ENCODE measurements around the gene CCDC172.
A peak's percentile ranks its signal among the peaks of the same experiment; 100 is the strongest.

CCDC172 gene

DNA sequence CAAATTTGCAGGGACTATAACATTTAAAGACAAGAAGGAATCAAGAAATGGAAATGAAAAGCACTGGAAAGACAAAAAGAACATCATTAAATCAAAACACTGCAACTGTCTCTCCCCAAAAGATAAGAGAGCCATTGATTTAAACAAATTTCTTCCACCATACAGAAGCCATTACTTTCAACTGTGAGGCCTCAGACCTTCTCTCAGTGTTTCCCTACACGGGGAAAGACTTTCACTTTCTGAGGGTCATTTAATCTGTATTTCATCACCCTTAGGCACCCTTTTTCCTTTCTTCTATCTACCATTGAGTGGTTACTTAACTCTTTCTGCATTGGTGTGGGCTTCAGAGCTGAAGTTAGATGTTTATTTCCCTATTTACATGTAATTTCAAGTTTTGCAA, 47.5 kb downstream of the CCDC172 start:
- no CpG with 5 or more reads among the region's 1 CpG for WGBS (ENCODE audit: extremely low coverage, insufficient coverage, insufficient read length)
- Histone ChIP-seq H2BK5ac (ENCODE audit: low read depth, low read length, poor library complexity) (no peak overlapping the region), H3K36me3 (ENCODE audit: control insufficient read depth in 1 of 2, insufficient read depth in 2 of 2, low read length in 2 of 2) (no peaks in the 10 kb centered on the region), H3K9ac (ENCODE audit: low read length) (no peak overlapping the region), H3K14ac (ENCODE audit: low read length) (no peak overlapping the region), H4K91ac (ENCODE audit: low read depth, low read length) (no peak overlapping the region), H3K4ac (ENCODE audit: low read depth, low read length) (no peak overlapping the region), H3K18ac (ENCODE audit: low read length) (no peak overlapping the region), H3K79me1 (ENCODE audit: low read length) (no peaks in the 10 kb centered on the region), H3K4me3 (ENCODE audit: low read depth, low read length) (no peak overlapping the region), H4K8ac (ENCODE audit: low read depth, low read length) (no peak overlapping the region), H2BK12ac (ENCODE audit: low read length) (no peak overlapping the region), H2BK120ac (ENCODE audit: insufficient read depth, low read length, poor library complexity) (no peak overlapping the region), H2AFZ (ENCODE audit: insufficient read depth, low read length, poor library complexity) (no peak overlapping the region), H3K9me3 (ENCODE audit: insufficient read depth, low read depth, low read length) (no peaks in the 10 kb centered on the region), H3K23ac (ENCODE audit: low read length) (no peak overlapping the region), H3K79me2 (ENCODE audit: control insufficient read depth, insufficient read depth, low read length, poor library complexity) (no peaks in the 10 kb centered on the region), H3K4me1 (ENCODE audit: control insufficient read depth in 1 of 2, insufficient read depth in 2 of 2, low read length in 2 of 2) (no peaks in the 10 kb centered on the region), H3K27ac (ENCODE audit: low read depth, low read length) (no peak overlapping the region), H2AK5ac (ENCODE audit: low read length) (no peak overlapping the region), H4K12ac (ENCODE audit: low read depth, low read length) (no peak overlapping the region), H3K4me2 (ENCODE audit: low read length) (no peak overlapping the region), H3K27me3 (ENCODE audit: insufficient read depth, low read length) (no peaks in the 10 kb centered on the region)
- no peak for DNase-seq

DNA sequence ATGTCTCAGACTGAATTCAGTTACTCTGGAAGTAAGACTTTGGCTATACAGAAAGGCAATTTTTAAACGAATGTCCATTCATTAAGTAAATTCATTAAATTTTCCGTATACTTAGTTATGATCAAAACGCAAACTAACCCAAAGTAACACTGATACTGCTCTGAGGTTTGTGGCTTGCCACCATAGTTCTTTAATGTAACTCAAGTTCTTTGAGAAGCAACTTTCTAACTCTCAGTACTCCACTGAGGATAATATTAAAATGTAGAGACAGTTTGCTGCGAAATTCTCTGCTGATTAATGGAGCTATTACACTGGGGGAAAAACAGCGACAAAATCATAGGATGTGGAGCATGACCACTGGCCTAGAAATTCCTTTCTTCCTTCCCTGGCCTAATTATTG, 58.0 kb downstream of the CCDC172 start:
- no peaks in the 10 kb centered on the region for H3K79me2 ChIP-seq (ENCODE audit: control insufficient read depth, insufficient read depth, low read length, poor library complexity)
- H4K12ac ChIP-seq (ENCODE audit: low read depth, low read length), result no peak overlapping the region
- no peaks in the 10 kb centered on the region for H3K9me3 ChIP-seq (ENCODE audit: insufficient read depth, low read depth, low read length)
- H3K79me1 ChIP-seq (ENCODE audit: low read length), result no peaks in the 10 kb centered on the region
- no CpG with 5 or more reads among the region's 5 CpGs for WGBS (ENCODE audit: extremely low coverage, insufficient coverage, insufficient read length)
- DNase-seq, result no peak
- H4K91ac ChIP-seq (ENCODE audit: low read depth, low read length), result no peak overlapping the region
- H3K4me2 ChIP-seq (ENCODE audit: low read length), result no peak overlapping the region
- no peak overlapping the region for H3K27ac ChIP-seq (ENCODE audit: low read depth, low read length)
- H3K27me3 ChIP-seq (ENCODE audit: insufficient read depth, low read length), result no peaks in the 10 kb centered on the region
- no peak overlapping the region for H2AK5ac ChIP-seq (ENCODE audit: low read length)
- H2BK120ac ChIP-seq (ENCODE audit: insufficient read depth, low read length, poor library complexity), result no peak overlapping the region
- H3K4me3 ChIP-seq (ENCODE audit: low read depth, low read length), result no peak overlapping the region
- no peaks in the 10 kb centered on the region for H3K36me3 ChIP-seq (ENCODE audit: control insufficient read depth in 1 of 2, insufficient read depth in 2 of 2, low read length in 2 of 2)
- no peak overlapping the region for H3K18ac ChIP-seq (ENCODE audit: low read length)
- no peak overlapping the region for H2BK5ac ChIP-seq (ENCODE audit: low read depth, low read length, poor library complexity)
- H2BK12ac ChIP-seq (ENCODE audit: low read length), result no peak overlapping the region
- no peak overlapping the region for H3K4ac ChIP-seq (ENCODE audit: low read depth, low read length)
- H4K8ac ChIP-seq (ENCODE audit: low read depth, low read length), result no peak overlapping the region
- no peaks in the 10 kb centered on the region for H3K4me1 ChIP-seq (ENCODE audit: control insufficient read depth in 1 of 2, insufficient read depth in 2 of 2, low read length in 2 of 2)
- H3K9ac ChIP-seq (ENCODE audit: low read length), result no peak overlapping the region
- no peak overlapping the region for H3K23ac ChIP-seq (ENCODE audit: low read length)
- H3K14ac ChIP-seq (ENCODE audit: low read length), result no peak overlapping the region
- H2AFZ ChIP-seq (ENCODE audit: insufficient read depth, low read length, poor library complexity), result no peak overlapping the region

DNA sequence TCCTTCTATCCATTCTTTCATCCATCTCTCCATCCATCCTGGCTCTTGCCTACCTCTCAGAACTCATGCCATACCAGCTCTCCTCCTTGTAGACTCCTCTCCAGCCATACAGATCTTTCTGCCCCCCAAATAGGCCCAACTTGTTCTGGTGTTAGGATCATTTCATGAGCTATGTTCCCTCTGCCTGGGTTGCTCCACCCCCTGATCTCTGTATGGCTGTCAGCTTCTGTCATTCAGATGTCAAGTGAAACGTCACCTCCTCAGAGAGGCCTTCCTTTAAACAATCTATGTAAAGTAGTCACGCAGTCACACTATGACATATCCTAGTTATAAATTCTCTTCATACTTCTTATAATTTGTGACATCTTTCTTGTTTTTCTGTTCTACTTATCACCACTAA, 61.1 kb downstream of the CCDC172 start:
- H3K36me3 ChIP-seq (ENCODE audit: control insufficient read depth in 1 of 2, insufficient read depth in 2 of 2, low read length in 2 of 2), result no peaks in the 10 kb centered on the region
- H2BK12ac ChIP-seq (ENCODE audit: low read length), result no peak overlapping the region
- no peaks in the 10 kb centered on the region for H3K79me1 ChIP-seq (ENCODE audit: low read length)
- no peaks in the 10 kb centered on the region for H3K9me3 ChIP-seq (ENCODE audit: insufficient read depth, low read depth, low read length)
- H4K91ac ChIP-seq (ENCODE audit: low read depth, low read length), result no peak overlapping the region
- DNase-seq, result no peak
- H3K9ac ChIP-seq (ENCODE audit: low read length), result no peak overlapping the region
- no peaks in the 10 kb centered on the region for H3K4me1 ChIP-seq (ENCODE audit: control insufficient read depth in 1 of 2, insufficient read depth in 2 of 2, low read length in 2 of 2)
- H3K14ac ChIP-seq (ENCODE audit: low read length), result no peak overlapping the region
- H3K4me3 ChIP-seq (ENCODE audit: low read depth, low read length), result no peak overlapping the region
- no peak overlapping the region for H3K4me2 ChIP-seq (ENCODE audit: low read length)
- no peak overlapping the region for H2AFZ ChIP-seq (ENCODE audit: insufficient read depth, low read length, poor library complexity)
- H3K27me3 ChIP-seq (ENCODE audit: insufficient read depth, low read length), result no peaks in the 10 kb centered on the region
- no peak overlapping the region for H2AK5ac ChIP-seq (ENCODE audit: low read length)
- no peak overlapping the region for H3K4ac ChIP-seq (ENCODE audit: low read depth, low read length)
- H3K18ac ChIP-seq (ENCODE audit: low read length), result no peak overlapping the region
- no peak overlapping the region for H4K8ac ChIP-seq (ENCODE audit: low read depth, low read length)
- no CpG with 5 or more reads among the region's 2 CpGs for WGBS (ENCODE audit: extremely low coverage, insufficient coverage, insufficient read length)
- no peak overlapping the region for H2BK120ac ChIP-seq (ENCODE audit: insufficient read depth, low read length, poor library complexity)
- no peak overlapping the region for H2BK5ac ChIP-seq (ENCODE audit: low read depth, low read length, poor library complexity)
- no peak overlapping the region for H3K27ac ChIP-seq (ENCODE audit: low read depth, low read length)
- H4K12ac ChIP-seq (ENCODE audit: low read depth, low read length), result no peak overlapping the region
- H3K79me2 ChIP-seq (ENCODE audit: control insufficient read depth, insufficient read depth, low read length, poor library complexity), result no peaks in the 10 kb centered on the region
- no peak overlapping the region for H3K23ac ChIP-seq (ENCODE audit: low read length)

DNA sequence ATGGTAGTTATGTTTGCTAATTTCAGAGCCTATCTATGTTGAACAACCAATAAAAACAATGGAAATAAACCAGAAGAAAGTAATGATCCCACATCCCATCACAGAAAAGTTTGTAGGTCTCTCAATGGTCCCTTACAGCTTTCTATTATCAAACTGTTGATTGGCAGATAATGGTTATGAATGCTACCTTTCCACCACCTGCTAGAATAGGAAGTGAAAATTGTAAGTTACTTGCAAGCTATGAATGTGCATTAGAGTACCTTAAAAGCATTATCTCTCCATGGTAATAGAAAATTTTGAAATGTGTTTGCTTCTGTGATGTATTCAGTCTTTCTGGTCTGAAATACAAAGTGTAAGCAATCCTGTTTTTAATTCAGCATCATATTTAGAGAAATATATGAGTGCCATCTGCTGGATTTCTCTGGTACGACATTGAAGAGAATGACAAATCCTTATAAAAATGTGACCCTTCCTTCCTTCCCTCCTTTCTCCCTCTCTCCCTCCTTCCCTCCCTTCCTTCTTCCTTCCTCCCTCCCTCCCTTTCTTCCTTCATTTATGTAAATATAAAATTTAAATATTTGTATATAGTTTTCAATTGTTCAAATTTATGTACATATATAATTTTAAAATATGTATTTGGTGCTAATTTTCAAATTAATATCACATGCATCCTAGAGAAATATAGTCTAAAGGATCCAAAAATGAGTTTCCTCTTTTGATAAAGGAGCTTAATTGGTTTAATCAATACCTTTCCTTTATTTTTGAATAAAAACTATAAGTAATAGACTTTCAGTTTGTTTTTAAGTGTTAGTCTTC, 62.0 kb downstream of the CCDC172 start:
- Histone ChIP-seq H3K36me3 (ENCODE audit: control insufficient read depth in 1 of 2, insufficient read depth in 2 of 2, low read length in 2 of 2) (no peaks in the 10 kb centered on the region), H3K18ac (ENCODE audit: low read length) (no peak overlapping the region), H3K27me3 (ENCODE audit: insufficient read depth, low read length) (no peaks in the 10 kb centered on the region), H3K4me2 (ENCODE audit: low read length) (no peak overlapping the region), H3K79me1 (ENCODE audit: low read length) (no peaks in the 10 kb centered on the region), H2BK12ac (ENCODE audit: low read length) (no peak overlapping the region), H3K9me3 (ENCODE audit: insufficient read depth, low read depth, low read length) (no peaks in the 10 kb centered on the region), H2AFZ (ENCODE audit: insufficient read depth, low read length, poor library complexity) (no peak overlapping the region), H3K4ac (ENCODE audit: low read depth, low read length) (no peak overlapping the region), H4K8ac (ENCODE audit: low read depth, low read length) (no peak overlapping the region), H2AK5ac (ENCODE audit: low read length) (no peak overlapping the region), H3K23ac (ENCODE audit: low read length) (no peak overlapping the region), H2BK5ac (ENCODE audit: low read depth, low read length, poor library complexity) (no peak overlapping the region), H3K79me2 (ENCODE audit: control insufficient read depth, insufficient read depth, low read length, poor library complexity) (no peaks in the 10 kb centered on the region), H3K27ac (ENCODE audit: low read depth, low read length) (no peak overlapping the region), H3K4me3 (ENCODE audit: low read depth, low read length) (no peak overlapping the region), H4K91ac (ENCODE audit: low read depth, low read length) (no peak overlapping the region), H3K14ac (ENCODE audit: low read length) (no peak overlapping the region), H3K9ac (ENCODE audit: low read length) (no peak overlapping the region), H3K4me1 (ENCODE audit: control insufficient read depth in 1 of 2, insufficient read depth in 2 of 2, low read length in 2 of 2) (no peaks in the 10 kb centered on the region), H2BK120ac (ENCODE audit: insufficient read depth, low read length, poor library complexity) (no peak overlapping the region), H4K12ac (ENCODE audit: low read depth, low read length) (no peak overlapping the region)
- DNase-seq, result peak; percentile 2 to 68
- no CpG with 5 or more reads among the region's 1 CpG for WGBS (ENCODE audit: extremely low coverage, insufficient coverage, insufficient read length)
